Putamen (tissue), 1 donor: Measurements from ENCODE around the gene STKLD1.
"Not testable (repeated sequence)": the region's sequence is repeated elsewhere in the genome, so short reads cannot be mapped to it uniquely, and the experiment has no call there.

ENCODE experiments used
- DNase-seq: peaks from one replicate; pipeline ENCODE4 v3.0.0-alpha.2; 2016; ENCODE audit warnings: low spot score

Gene STKLD1

GRCh38 chr9:133386338-133386737 is 10.2 kb downstream of the STKLD1 start:
- DNase-seq, result no peak

DNA sequence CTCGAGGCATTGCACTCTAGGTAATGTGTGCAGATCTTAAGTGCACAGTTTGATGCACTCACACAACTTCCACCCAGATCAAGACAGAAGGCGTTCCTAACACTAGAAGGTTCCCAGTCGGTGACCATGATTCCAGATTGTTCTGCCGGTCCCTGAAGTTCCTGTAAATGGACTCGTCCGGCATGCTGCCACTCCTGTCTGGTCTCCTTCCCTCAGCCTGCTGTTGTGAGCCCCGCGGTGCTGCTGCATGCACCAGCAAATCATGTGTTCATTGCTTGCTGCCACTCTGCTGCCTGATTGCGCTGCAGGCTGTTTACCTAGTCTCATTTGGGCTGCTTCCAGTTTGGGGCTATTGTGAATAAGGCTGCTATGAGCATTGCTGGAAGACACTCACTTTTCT is 11.5 kb downstream of the STKLD1 start:
- DNase-seq, result no peak

- DNase-seq, result no peak
Observed at GRCh38 chr9:133389025-133389557, 12.9 kb downstream of the STKLD1 start.

DNA sequence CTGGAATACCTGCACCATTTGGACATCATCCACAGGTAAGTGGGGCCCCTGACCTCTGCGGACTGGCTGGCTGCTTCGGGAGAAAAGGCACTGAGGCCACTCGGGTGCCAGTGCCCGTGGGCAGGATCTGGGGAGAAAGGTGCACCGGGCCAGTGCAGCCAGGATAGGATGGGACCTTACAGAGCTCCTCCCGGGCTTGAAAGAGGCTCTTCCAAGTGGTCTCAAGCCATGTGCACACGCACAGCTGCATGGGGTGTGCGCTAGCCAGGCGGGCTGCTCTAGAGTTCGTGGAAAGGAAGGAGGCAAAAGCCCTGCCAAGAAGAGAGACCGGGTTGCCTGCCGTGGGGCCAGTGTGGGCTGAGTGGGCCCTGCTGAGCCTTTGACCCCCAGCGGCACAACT is 13.4 kb downstream of the STKLD1 start:
- no peak for DNase-seq

DNA sequence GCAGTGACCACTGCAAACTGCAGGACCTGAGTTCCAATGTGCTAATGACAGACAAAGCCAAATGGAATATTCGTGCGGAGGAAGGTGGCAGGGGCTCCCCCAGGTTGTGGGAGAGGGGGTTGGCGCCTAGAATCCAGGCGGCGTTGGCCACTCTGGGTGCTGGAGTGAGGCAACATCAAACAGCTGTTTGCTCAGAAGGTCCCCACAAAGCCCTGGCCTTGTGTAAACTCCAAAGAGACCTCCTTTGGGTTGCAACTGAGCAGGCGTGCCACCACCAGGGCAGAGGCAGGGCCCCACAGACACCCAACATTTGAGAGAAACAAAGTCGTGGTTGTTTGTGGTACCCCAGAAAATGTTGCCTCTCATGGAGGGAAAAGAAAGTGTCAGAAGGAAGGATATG is 14.5 kb downstream of the STKLD1 start:
- DNase-seq, result no peak

- DNase-seq, result not testable (repeated sequence)
Observed at GRCh38 chr9:133391449-133391848, 15.3 kb downstream of the STKLD1 start.

DNA sequence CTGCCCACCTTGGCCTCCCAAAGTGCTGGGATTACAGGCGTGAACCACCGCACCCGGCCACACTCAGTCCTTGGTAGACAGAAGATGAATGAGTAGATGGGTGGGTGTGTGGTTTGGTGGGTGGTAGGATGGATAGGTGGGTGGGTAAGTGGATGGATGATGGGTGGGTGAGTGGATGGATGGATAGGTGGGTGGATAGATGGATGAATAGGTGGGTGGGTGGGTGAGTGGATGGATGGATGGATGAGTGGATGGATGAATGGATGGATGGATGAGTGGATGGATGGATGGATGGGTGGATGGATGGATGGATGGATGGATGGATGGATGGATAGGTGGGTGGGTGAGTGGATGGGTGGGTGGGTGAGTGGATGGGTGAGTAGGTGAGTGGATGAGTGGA is 16.1 kb downstream of the STKLD1 start:
- DNase-seq, result not testable (repeated sequence)

- DNase-seq, result no peak
Observed at GRCh38 chr9:133393399-133393798, 17.2 kb downstream of the STKLD1 start.

GRCh38 chr9:133394687-133395271 is 18.6 kb downstream of the STKLD1 start:
- DNase-seq, result no peak

GRCh38 chr9:133396952-133397351 is 20.8 kb downstream of the STKLD1 start:
- DNase-seq, result no peak

DNA sequence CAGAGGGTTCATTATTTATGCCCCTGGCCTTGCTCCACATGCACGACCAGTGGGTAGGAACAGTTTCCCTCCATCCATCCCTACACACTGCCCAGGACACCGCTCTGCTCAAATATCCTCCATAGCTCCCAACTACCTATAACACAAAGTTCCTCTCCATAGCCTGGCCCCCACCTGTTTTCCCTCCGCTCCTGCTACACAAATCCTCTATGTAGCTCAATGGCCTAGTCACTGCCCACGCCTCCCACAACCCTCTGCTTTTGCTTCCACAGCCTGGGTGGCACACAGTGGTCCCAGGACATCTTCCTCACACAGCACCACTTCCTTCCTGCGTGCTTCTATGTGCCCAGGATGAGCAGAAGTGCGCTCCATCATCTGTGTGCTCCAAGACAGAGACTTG is 21.2 kb downstream of the STKLD1 start:
- DNase-seq, result no peak

DNA sequence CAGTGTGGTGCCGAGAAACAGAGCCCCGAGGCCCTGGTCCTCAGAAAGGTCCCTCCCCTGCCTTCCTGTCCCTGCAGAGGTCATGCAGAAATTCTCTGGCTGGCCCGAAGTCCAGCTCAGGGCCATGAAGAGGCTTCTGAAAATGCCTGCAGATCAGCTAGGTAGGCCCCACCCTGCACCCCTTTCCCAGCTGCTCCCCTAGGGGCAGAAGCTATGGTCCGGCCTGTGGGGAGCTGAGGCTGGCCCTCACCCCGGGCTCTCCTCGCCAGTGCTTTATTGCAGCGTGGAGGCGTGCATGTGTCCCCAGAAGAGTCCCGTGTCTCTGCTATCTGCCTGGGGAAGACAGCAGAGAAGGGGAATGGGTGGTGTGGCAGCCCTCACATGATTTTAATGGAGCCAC is 21.7 kb downstream of the STKLD1 start:
- no peak for DNase-seq

- no peak for DNase-seq
Observed at GRCh38 chr9:133400292-133400691, 24.1 kb downstream of the STKLD1 start.

GRCh38 chr9:133401588-133401987 is 25.4 kb downstream of the STKLD1 start:
- no peak for DNase-seq

- no peak for DNase-seq
Observed at GRCh38 chr9:133402689-133403088, 26.5 kb downstream of the STKLD1 start.

DNA sequence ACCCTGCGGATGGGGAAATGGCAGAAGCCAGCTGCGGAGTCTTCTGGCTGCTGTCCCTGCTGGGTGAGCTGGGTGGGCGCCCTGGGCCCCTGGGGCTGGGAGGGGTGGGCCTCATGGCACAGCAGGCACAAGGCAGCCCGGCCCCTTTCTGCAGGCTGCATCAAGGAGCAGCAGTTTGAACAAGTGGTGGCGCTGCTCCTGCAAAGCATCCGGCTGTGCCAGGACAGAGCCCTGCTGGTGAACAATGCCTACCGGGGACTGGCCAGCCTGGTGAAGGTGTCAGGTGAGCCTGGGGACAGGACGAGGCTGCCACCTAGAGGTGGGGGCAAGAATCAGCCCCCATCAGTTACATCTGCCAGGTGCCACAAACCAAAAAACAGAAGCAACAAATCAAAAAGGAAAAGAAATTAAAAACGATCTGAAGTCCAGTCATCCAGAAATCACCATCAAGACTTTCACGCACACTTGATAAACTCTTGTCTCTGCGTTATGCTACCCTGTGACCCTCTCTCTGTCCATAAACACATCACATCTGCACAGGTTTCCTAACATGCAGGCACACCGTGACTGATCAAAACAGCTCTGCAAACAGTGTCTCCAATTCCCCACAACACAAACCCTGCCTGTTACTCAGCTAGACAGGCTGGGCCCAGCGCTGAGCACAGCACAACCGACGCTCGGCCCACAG is 27.7 kb downstream of the STKLD1 start:
- DNase-seq, result no peak

DNA sequence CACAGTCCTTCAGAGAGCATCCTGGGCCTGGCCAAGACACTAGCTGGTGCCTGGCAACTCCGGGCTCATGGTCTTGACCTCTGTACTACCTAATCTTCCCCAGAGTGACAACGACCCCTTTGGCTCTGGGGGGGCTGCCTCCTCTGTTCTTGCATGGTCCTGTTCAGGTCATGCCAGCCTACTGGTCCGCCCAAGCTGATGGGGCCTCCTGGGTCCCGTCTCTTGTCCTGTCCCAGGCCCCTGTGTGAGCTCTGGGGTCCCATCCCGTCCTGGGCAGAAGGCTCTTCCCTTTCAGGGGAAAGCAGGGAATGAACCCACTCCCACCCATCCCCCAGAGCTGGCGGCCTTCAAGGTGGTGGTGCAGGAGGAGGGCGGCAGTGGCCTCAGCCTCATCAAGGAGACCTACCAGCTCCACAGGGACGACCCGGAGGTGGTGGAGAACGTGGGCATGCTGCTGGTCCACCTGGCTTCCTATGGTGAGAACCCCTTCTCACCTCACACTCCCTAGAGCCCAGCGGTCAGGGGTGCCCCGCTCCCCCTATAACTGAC is 28.4 kb downstream of the STKLD1 start:
- no peak for DNase-seq

GRCh38 chr9:133405508-133406438 is 29.6 kb downstream of the STKLD1 start:
- DNase-seq, result no peak

GRCh38 chr9:133406480-133407307 is 30.5 kb downstream of the STKLD1 start:
- peak; percentile 48 for DNase-seq

- DNase-seq, result no peak
Observed at GRCh38 chr9:133408042-133408441, 31.9 kb downstream of the STKLD1 start.

DNA sequence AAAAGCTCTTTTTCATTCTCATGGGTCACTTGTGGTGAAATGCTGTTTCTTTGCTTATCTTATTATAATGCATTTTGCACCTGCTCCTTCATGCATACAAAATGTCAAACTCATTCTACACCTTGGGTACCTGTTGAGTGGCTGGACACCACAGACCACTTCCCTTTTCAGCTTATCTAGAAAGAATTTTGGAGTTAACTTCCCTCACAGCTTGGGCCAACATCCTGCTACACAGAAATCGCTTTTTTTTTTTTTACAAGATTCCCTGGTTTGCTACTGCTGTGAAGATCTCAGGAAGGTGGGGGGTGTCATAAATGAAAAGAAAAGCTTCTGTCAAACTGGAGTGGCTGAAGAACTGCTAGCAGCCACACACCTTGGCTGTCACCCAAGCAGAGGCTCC is 39.0 kb downstream of the STKLD1 start:
- DNase-seq, result no peak
